GM12878 (cell line): ENCODE measurements around the gene TTYH3. TPM values are rescaled to one million over a fixed set of nuclear protein-coding genes. Genes with fewer than 3 reads are reported as not detected.

Source experiments
- CREB1 ChIP-seq: IDR thresholded peaks from 2 replicates; pipeline ENCODE4 v1.6.1; 2012; ENCODE audit warnings: low read depth, mild to moderate bottlenecking, inconsistent platforms
- DPF2 ChIP-seq: fragments of 450-650 bp; IDR thresholded peaks from 2 replicates; pipeline ENCODE4 v1.6.1; 2017; ENCODE audit warnings: mild to moderate bottlenecking
- EED ChIP-seq: sonication (generic); IDR thresholded peaks from 2 replicates; pipeline ENCODE4 v1.6.1; 2016; ENCODE audit warnings: antibody characterized with exemption, low read depth
- ETV6 ChIP-seq, 2 experiments: fragments of 450-650 bp in 1 of 2; IDR thresholded peaks in 1 of 2; conservative IDR thresholded peaks in 1 of 2; 2 replicates each; pipeline ENCODE4 v1.6.1; 2014; ENCODE audit warnings: antibody characterized with exemption in 1 of 2, borderline replicate concordance in 1 of 2, low read depth in 1 of 2, mild to moderate bottlenecking in 1 of 2, moderate library complexity in 1 of 2
- MTA3 ChIP-seq: IDR thresholded peaks from 2 replicates; pipeline ENCODE4 v1.6.1; 2012; ENCODE audit warnings: low read length, inconsistent platforms, borderline replicate concordance
- NBN ChIP-seq: fragments of 450-650 bp; IDR thresholded peaks from 2 replicates; pipeline ENCODE4 v1.6.1; 2016
- NR2C1 ChIP-seq: fragments of 450-650 bp; IDR thresholded peaks from 2 replicates; pipeline ENCODE4 v1.6.1; 2017; ENCODE audit warnings: antibody characterized with exemption, mild to moderate bottlenecking, moderate library complexity
- PRDM15 ChIP-seq: fragments of 450-650 bp; formaldehyde crosslinking; IDR thresholded peaks from 2 replicates; pipeline ENCODE4 v1.4.0; 2020; ENCODE audit warnings: mild to moderate bottlenecking, moderate library complexity
- RCOR1 ChIP-seq: conservative IDR thresholded peaks from 2 replicates; pipeline ENCODE4 v1.6.1; 2012; ENCODE audit warnings: low read depth, low read length, improper control_type of control experiment
- REST ChIP-seq: IDR thresholded peaks from 2 replicates; pipeline ENCODE4 v1.6.1; 2012; ENCODE audit warnings: mild to moderate bottlenecking, low read depth, low read length
- RUNX3 ChIP-seq: IDR thresholded peaks from 2 replicates; pipeline ENCODE4 v1.6.1; 2012; ENCODE audit warnings: low read length, inconsistent platforms
- SKIL ChIP-seq: fragments of 450-650 bp; IDR thresholded peaks from 2 replicates; pipeline ENCODE4 v1.6.1; 2017; ENCODE audit warnings: mild to moderate bottlenecking, low read depth, inconsistent platforms; ENCODE audit not compliant: poor library complexity, severe bottlenecking
- SREBF2 ChIP-seq: IDR thresholded peaks from 2 replicates; pipeline ENCODE4 v1.6.1; 2012; ENCODE audit warnings: mild to moderate bottlenecking, low read length
- ZBTB11 ChIP-seq: fragments of 450-650 bp; formaldehyde crosslinking; IDR thresholded peaks from 2 replicates; pipeline ENCODE4 v1.5.0; 2022; ENCODE audit warnings: mild to moderate bottlenecking, missing genetic modification characterization
- ZSCAN29 ChIP-seq: fragments of 450-650 bp; IDR thresholded peaks from 2 replicates; pipeline ENCODE4 v1.6.1; 2017; ENCODE audit warnings: mild to moderate bottlenecking, moderate library complexity
- polyA plus RNA-seq, 11 experiments: library from polyadenylated mRNA; depleted of rRNA in 4 of 11; unstranded in 6 of 11; stranded (reverse) in 5 of 11; fragments of >200 nt; fragmentation: Nextera tagmentation in 4 of 11; fragmentation: Illumina TruSeq in 1 of 11; extraction: Ambion mirVana in 4 of 11; extraction: Trizol in 1 of 11; gene quantifications; 1 replicate in 1 of 11; 2 replicates in 10 of 11; pipeline versions ENCODE4 v1.2.1 to v1.2.3, GENCODE V29; 2011 to 2016; ENCODE audit warnings: inconsistent platforms in 2 of 11, missing spikeins in 2 of 11, low read depth in 1 of 11
- total RNA-seq, 4 experiments: library from RNA; depleted of rRNA in 3 of 4; stranded (reverse); fragments of >200 nt in 3 of 4; fragmentation: Illumina TruSeq in 1 of 4; extraction: Trizol in 1 of 4; gene quantifications; 2 replicates each; pipeline versions ENCODE4 v1.2.1 to v1.2.3, GENCODE V29; 2013 to 2021

The TTYH3 gene
- total and polyA plus RNA-seq, 10 of the 15 experiments (the other 5 are each of a cell fraction or from before 2014, with no cell fraction given) = 0.79 to 71.4 (median 10.5) TPM

GRCh38 chr7:2670720-2671391, 39.1 kb downstream of the TTYH3 start (continued):
- TF ChIP-seq SKIL = no peak
- peak; percentile 48 for TF ChIP-seq DPF2
- TF ChIP-seq PRDM15 (CRISPR knock-in tag) = no peak
- TF ChIP-seq REST = no peak
- TF ChIP-seq CREB1 = no peak
- TF ChIP-seq EED = 0 out of 2 replicates have a peak, but pooled peaks have one; percentile 29
- no peak for TF ChIP-seq ETV6 (conservative IDR thresholded peaks at IDR 0.05 in 1 of 2, IDR thresholded peaks at IDR 0.05 in 1 of 2; ENCODE audit: borderline replicate concordance in 1 of 2, low read depth in 1 of 2)
- TF ChIP-seq ZBTB11 = no peak
- TF ChIP-seq NBN = peak; percentile 65; the same call in 1 of the 2 replicates
- TF ChIP-seq RCOR1 = no peak
- TF ChIP-seq ZSCAN29 = no peak
- TF ChIP-seq RUNX3 = peak; percentile 78
- TF ChIP-seq MTA3 = no peak
- no peak for TF ChIP-seq SREBF2
- TF ChIP-seq NR2C1 = no peak
